Neural progenitor cell (in vitro differentiated cells): ENCODE results near the gene LRFN2. TPM values are rescaled to one million over a fixed set of nuclear protein-coding genes. Genes with fewer than 3 reads are reported as not detected.

Experiments used
- DNase-seq: peaks from one replicate; pipeline ENCODE4 v3.0.0-alpha.2; 2016; ENCODE audit warnings: low spot score
- H2AFZ ChIP-seq: fragments of 200-600 bp; sonication (generic); replicated peaks from 2 replicates; pipeline ENCODE4 v1.6.1; 2016; ENCODE audit warnings: antibody characterized with exemption
- H3F3A ChIP-seq: fragments of 200-600 bp; sonication (generic); 2 replicates; pipeline ENCODE4 v1.6.1; 2016; ENCODE audit warnings: antibody characterized with exemption, low read depth
- H3K27ac ChIP-seq: fragments of 200-600 bp; sonication (generic); 2 replicates; pipeline ENCODE4 v1.5.1; 2016; ENCODE audit warnings: mild to moderate bottlenecking
- H3K27me3 ChIP-seq: fragments of 200-600 bp; sonication (generic); 2 replicates; pipeline ENCODE4 v1.6.1; 2016; ENCODE audit warnings: mild to moderate bottlenecking, moderate library complexity
- H3K36me3 ChIP-seq: fragments of 200-600 bp; sonication (generic); 2 replicates; pipeline ENCODE4 v1.5.1; 2016
- H3K4me1 ChIP-seq: fragments of 200-600 bp; sonication (generic); 2 replicates; pipeline ENCODE4 v1.6.1; 2016; ENCODE audit warnings: mixed run types
- H3K4me2 ChIP-seq: fragments of 200-600 bp; sonication (generic); 2 replicates; pipeline ENCODE4 v1.6.1; 2016
- H3K4me3 ChIP-seq: fragments of 200-600 bp; sonication (generic); 2 replicates; pipeline ENCODE4 v1.5.1; 2016
- H3K79me2 ChIP-seq: fragments of 200-600 bp; sonication (generic); 2 replicates; pipeline ENCODE4 v1.6.1; 2016; ENCODE audit warnings: low read depth
- H3K9ac ChIP-seq: fragments of 200-600 bp; sonication (generic); 2 replicates; pipeline ENCODE4 v1.6.1; 2016
- H3K9me3 ChIP-seq: fragments of 200-600 bp; sonication (generic); 2 replicates; pipeline ENCODE4 v1.5.1; 2016; ENCODE audit warnings: low read depth
- H4K20me1 ChIP-seq: fragments of 200-600 bp; sonication (generic); 2 replicates; pipeline ENCODE4 v1.6.1; 2016; ENCODE audit warnings: low read depth
- H3K27ac Mint-ChIP-seq: 3 replicates; pipeline ENCODE4 v1.8.0; 2021; ENCODE audit warnings: mixed read lengths
- H3K27me3 Mint-ChIP-seq: 2 replicates; pipeline ENCODE4 v1.8.0; 2022; ENCODE audit warnings: low read depth, mild to moderate bottlenecking, inconsistent platforms, moderate library complexity, mixed read lengths; ENCODE audit not compliant: insufficient read depth
- H3K36me3 Mint-ChIP-seq: 3 replicates; pipeline ENCODE4 v1.8.0; 2021; ENCODE audit warnings: mixed read lengths
- H3K4me1 Mint-ChIP-seq: 3 replicates; pipeline ENCODE4 v1.8.0; 2021; ENCODE audit warnings: mixed read lengths
- H3K4me3 Mint-ChIP-seq: 3 replicates; pipeline ENCODE4 v1.8.0; 2021; ENCODE audit warnings: mild to moderate bottlenecking, moderate library complexity, mixed read lengths
- H3K9me3 Mint-ChIP-seq: 3 replicates; pipeline ENCODE4 v1.8.0; 2020; ENCODE audit warnings: mixed read lengths
- CTCF ChIP-seq: fragments of 200-600 bp; sonication (generic); IDR thresholded peaks from 2 replicates; pipeline ENCODE4 v1.5.1; 2017; ENCODE audit warnings: antibody characterized with exemption, mild to moderate bottlenecking
- EZH2 ChIP-seq: fragments of 200-600 bp; sonication (generic); IDR thresholded peaks from 2 replicates; pipeline ENCODE4 v1.6.1; 2017; ENCODE audit warnings: antibody characterized with exemption, mild to moderate bottlenecking, moderate library complexity
- EZH2phosphoT487 ChIP-seq: fragments of 200-600 bp; sonication (generic); IDR thresholded peaks from 2 replicates; pipeline ENCODE4 v1.6.1; 2017; ENCODE audit warnings: antibody characterized with exemption
- total RNA-seq: library from RNA; depleted of rRNA; stranded (reverse); fragments of >200 nt; gene quantifications from 2 replicates; pipeline ENCODE4 v1.2.3, GENCODE V29; 2015; ENCODE audit warnings: low replicate concordance

Gene LRFN2
- total RNA-seq, 1 donor from 2014 or later, result not detected

- H2AFZ ChIP-seq, result no peak overlapping the region
- no peaks in the 10 kb centered on the region for H3K27me3 ChIP-seq
- no peak overlapping the region for H3K9ac ChIP-seq
- no peaks in the 10 kb centered on the region for H4K20me1 ChIP-seq
- H3K79me2 ChIP-seq, result no peaks in the 10 kb centered on the region
- H3K9me3 ChIP-seq, result no peaks in the 10 kb centered on the region
- H3K4me1 Mint-ChIP-seq, result peaks cover 2% of the 10 kb centered on the region
- no peaks in the 10 kb centered on the region for H3K4me1 ChIP-seq
- no peak for TF ChIP-seq CTCF
- TF ChIP-seq EZH2, result no peak
- TF ChIP-seq EZH2phosphoT487, result no peak
- no peaks in the 10 kb centered on the region for H3K9me3 Mint-ChIP-seq
- peaks cover 10% of the 10 kb centered on the region for H3K27me3 Mint-ChIP-seq
- H3K27ac Mint-ChIP-seq, result no peak overlapping the region
- H3K4me3 Mint-ChIP-seq, result no peak overlapping the region
- no peak for DNase-seq
- no peaks in the 10 kb centered on the region for H3F3A ChIP-seq
- no peak overlapping the region for H3K4me2 ChIP-seq
- no peaks in the 10 kb centered on the region for H3K36me3 Mint-ChIP-seq
- no peaks in the 10 kb centered on the region for H3K36me3 ChIP-seq
- no peak overlapping the region for H3K27ac ChIP-seq
- no peak overlapping the region for H3K4me3 ChIP-seq
Measured at GRCh38 chr6:40506954-40507353, 80.2 kb downstream of the LRFN2 start.

DNA sequence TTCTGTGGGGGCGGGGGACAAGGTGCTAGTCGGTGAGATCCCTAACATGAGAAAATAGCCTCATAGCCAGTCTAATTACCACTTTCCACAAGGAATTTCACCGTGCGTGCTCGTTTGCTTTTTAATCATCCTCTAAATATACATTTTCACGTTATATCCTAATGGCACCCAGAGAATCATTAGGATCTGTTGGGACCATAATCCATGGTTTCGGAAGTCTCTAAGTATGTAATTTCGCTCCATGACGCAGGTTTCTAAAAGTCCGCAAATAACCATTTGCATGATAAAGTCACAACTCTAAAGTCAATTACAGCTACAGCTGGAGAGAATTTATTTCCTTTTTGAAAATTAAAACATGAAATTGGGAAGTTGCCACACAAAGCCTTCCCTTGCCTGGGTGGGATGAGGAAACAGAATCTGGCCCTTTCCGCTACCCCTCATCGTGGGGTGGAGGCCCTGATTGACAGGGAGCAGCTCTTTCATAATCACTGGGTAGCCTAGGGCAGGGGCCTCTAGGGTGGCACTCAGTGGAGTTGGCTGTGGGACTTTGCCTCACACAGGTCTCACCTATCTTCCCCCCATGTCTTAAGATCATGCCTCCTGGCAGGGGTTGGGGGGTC is 81.9 kb downstream of the LRFN2 start:
- Histone ChIP-seq H3K27me3 (no peaks in the 10 kb centered on the region), H3K4me2 (no peak overlapping the region), H3K9me3 (no peaks in the 10 kb centered on the region), H3K36me3 (no peaks in the 10 kb centered on the region), H2AFZ (no peak overlapping the region), H3K9ac (no peak overlapping the region), H4K20me1 (no peaks in the 10 kb centered on the region), H3K79me2 (no peaks in the 10 kb centered on the region), H3F3A (no peaks in the 10 kb centered on the region), H3K27ac (no peak overlapping the region), H3K4me1 (no peaks in the 10 kb centered on the region), H3K4me3 (no peak overlapping the region)
- Mint-ChIP-seq H3K27me3 (peaks cover 6% of the 10 kb centered on the region), H3K36me3 (no peaks in the 10 kb centered on the region), H3K9me3 (no peaks in the 10 kb centered on the region), H3K4me1 (no peaks in the 10 kb centered on the region), H3K4me3 (no peak overlapping the region), H3K27ac (peak overlapping the region; percentile 10)
- TF ChIP-seq EZH2 (no peak), CTCF (no peak), EZH2phosphoT487 (no peak)
- DNase-seq, result no peak

- H2AFZ ChIP-seq, result no peak overlapping the region
- peaks cover 6% of the 10 kb centered on the region for H3K27me3 Mint-ChIP-seq
- no peak for TF ChIP-seq EZH2phosphoT487
- no peak for TF ChIP-seq CTCF
- TF ChIP-seq EZH2, result no peak
- no peaks in the 10 kb centered on the region for H3K79me2 ChIP-seq
- H4K20me1 ChIP-seq, result no peaks in the 10 kb centered on the region
- H3K27me3 ChIP-seq, result no peaks in the 10 kb centered on the region
- H3K4me3 ChIP-seq, result no peak overlapping the region
- no peak overlapping the region for H3K27ac Mint-ChIP-seq
- H3K9me3 ChIP-seq, result no peaks in the 10 kb centered on the region
- H3K9ac ChIP-seq, result no peak overlapping the region
- H3K4me3 Mint-ChIP-seq, result no peak overlapping the region
- H3K36me3 ChIP-seq, result no peaks in the 10 kb centered on the region
- no peaks in the 10 kb centered on the region for H3K4me1 Mint-ChIP-seq
- no peak for DNase-seq
- no peak overlapping the region for H3K4me2 ChIP-seq
- no peaks in the 10 kb centered on the region for H3F3A ChIP-seq
- H3K27ac ChIP-seq, result no peak overlapping the region
- no peaks in the 10 kb centered on the region for H3K9me3 Mint-ChIP-seq
- no peaks in the 10 kb centered on the region for H3K4me1 ChIP-seq
- no peaks in the 10 kb centered on the region for H3K36me3 Mint-ChIP-seq
Measured at GRCh38 chr6:40504274-40504673, 82.9 kb downstream of the LRFN2 start.
